GM18526 (cell line): Measurements from ENCODE around the gene TUT1.
A peak's percentile ranks its signal among the peaks of the same experiment; 100 is the strongest.

Experiments used
- POLR2A ChIP-seq: IDR thresholded peaks from 3 replicates; pipeline ENCODE4 v1.6.1; 2011; ENCODE audit not compliant: insufficient read length; ENCODE audit errors: extremely low read depth

The TUT1 gene

GRCh38 chr11:62553080-62553838 is 38.1 kb downstream of the TUT1 start:
- no peak for TF ChIP-seq POLR2A

GRCh38 chr11:62552485-62553079 is 38.7 kb downstream of the TUT1 start:
- TF ChIP-seq POLR2A: no peak

DNA sequence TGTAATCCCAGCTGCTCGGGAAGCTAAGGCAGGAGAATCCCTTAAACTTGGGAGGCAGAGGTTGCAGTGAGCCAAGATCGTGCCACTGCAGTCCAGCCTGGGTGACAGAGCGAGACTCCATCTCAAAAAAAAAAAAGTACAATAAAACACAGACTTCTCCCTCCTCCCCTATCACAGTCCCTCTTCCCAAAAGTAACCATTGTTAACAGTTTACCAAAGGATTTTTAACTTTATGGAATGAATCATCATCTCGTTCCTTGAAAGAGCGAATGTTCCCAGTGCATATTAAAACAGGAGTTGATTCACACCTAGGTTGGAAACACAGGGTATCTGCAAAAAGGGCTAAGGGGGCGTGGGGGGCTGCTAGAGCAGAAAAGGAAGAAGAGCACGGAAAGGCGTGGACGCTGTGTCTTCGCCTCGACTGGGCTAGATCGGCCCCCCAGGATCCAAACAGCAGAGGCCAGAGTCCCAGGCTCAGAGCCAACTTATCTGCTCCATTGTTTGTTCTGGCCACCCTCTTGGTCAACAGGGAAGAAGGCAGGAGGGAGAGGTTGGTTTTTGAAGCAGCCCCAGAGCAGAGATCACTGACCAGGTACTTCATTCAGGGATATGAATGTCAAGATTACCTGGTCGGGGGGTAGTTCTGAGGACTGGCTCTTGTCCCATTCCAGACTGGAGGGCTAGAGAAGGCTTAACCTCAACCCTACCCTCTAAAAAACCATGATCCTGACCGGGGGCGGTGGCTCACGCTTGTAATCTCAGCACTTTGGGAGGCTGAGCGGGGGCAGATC is 42.6 kb downstream of the TUT1 start:
- TF ChIP-seq POLR2A: no peak

DNA sequence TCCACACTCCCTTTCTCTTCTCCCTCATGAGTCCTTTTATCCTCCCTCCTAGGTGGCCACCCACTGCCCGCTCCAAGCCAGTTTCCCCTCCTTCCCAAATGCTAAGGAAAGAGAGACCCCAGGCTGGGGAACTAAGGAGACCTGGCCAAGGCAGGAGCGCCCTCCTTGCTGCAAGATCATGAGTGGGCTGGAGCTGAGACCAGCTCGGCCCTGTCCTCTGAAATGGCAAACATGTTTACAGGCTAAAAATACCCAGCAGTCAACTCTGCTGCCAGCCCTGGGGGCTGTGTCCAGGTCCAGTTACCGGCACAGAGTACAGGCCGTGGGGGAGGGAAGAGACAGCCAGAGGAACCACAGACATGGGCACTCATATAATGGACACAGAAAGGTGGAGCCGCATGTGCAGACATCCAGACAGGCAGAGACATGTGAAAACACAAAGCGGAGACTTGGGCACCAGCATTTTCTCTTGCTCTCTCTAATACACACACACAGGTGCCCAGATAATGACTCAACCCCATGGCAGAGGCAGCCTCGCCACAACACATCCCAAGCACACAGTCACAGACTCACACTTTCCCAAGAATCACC is 43.5 kb downstream of the TUT1 start:
- TF ChIP-seq POLR2A: no peak

DNA sequence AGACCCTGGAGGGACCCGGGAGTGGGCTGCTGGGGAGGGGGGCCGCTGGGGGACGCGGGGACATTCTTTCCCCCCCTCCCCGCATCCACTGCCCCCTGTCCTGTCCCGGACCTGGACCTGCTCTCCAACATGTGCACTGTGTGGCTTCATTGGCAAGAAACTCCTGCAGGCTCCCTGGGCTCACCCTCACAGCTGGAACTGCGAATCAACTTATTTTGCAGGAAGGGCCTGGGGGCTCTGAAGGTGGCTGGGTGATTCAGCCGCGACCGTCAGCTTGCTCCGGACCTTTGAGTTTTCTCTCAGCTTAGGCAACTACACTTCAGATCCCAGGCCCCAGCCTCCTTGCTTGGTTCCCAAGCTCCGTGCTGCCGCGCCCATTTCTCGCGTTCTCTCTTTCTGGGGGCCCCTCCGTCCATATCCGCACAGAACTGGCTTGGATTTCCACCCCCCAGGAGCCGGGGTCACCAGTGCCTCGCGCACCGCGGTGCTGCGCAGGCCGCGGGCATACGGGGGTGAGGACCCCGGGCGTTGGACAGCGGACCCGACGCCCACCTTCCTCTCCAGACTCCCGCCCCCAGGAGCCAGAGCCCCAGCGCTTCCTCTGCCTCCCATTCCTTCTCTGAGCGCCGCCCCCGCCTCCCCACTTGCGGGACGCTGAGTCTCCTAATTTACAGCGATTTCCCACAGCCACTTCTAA is 44.2 kb downstream of the TUT1 start:
- TF ChIP-seq POLR2A: no peak

- TF ChIP-seq POLR2A: peak; percentile 33
Measured at GRCh38 chr11:62546244-62546928, 44.9 kb downstream of the TUT1 start, which contains the start of gene AHNAK. Gene AHNAK, minus strand, starts transcription at chr11:62546806. Its CDS starts 10,708 bp downstream, at chr11:62536098.

GRCh38 chr11:62545437-62546243 is 45.7 kb downstream of the TUT1 start:
- no peak for TF ChIP-seq POLR2A

- TF ChIP-seq POLR2A: no peak
Measured at GRCh38 chr11:62544581-62545436, 46.5 kb downstream of the TUT1 start.

GRCh38 chr11:62543680-62544444 is 47.5 kb downstream of the TUT1 start:
- no peak for TF ChIP-seq POLR2A

- no peak for TF ChIP-seq POLR2A
Measured at GRCh38 chr11:62542750-62543567, 48.4 kb downstream of the TUT1 start.

- no peak for TF ChIP-seq POLR2A
Measured at GRCh38 chr11:62542111-62542745, 49.1 kb downstream of the TUT1 start.
